Ureter (tissue), 1 donor: ENCODE measurements around the gene RNU6-1. TPM values are rescaled to one million over a fixed set of nuclear protein-coding genes. Genes with fewer than 3 reads are reported as not detected.

Source experiments
- DNase-seq: peaks from one replicate; pipeline ENCODE4 v3.0.0-alpha.2; 2020; ENCODE audit warnings: low spot score
- total RNA-seq: library from RNA; stranded (reverse); gene quantifications from one replicate; pipeline ENCODE4 v1.2.4, GENCODE V29; 2023
- donor health status: DM: yes; HTN: yes; CAD: no.

RNU6-1 gene
- total RNA-seq, 1 donor from 2014 or later, result not detected

DNA sequence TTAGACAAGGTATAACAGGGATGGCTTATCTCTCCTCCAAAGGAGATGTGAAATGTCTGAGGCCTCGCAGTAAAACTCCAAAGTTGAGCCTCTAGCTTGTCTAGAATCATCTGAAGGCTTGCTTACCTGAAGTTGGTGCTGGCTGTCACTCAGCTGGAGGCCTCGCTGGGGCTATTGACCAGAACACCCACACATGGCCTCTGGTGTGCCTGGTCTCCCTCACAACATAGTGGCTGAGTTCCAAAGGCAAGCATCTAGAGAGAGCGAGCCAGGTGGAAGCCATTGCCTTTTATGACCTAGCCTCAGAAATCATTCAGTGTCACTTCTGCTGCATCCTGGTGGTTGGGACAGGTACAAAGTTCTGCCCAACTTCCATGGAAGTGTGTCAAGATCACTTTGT is 17.4 kb upstream of the RNU6-1 start:
- no peak for DNase-seq

DNA sequence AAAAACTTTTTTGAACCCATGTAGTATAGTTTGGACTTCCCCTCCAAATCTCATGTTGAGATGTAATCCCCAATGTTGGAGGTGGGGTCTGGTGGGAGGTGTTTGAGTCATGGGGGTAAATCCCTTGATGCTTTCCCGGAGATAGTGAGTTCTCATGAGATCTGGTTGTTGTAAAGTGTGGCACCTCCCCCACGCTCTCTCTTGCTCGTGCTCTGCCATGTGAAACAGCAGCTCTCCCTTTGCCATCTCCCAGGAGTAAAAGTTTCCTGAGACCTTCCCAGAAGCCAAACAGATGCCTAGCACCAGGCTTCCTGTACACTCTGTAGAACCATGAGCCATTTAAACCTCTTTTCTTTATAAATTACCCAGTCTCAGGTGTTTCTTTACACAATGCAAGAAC is 16.0 kb upstream of the RNU6-1 start:
- no peak for DNase-seq

DNA sequence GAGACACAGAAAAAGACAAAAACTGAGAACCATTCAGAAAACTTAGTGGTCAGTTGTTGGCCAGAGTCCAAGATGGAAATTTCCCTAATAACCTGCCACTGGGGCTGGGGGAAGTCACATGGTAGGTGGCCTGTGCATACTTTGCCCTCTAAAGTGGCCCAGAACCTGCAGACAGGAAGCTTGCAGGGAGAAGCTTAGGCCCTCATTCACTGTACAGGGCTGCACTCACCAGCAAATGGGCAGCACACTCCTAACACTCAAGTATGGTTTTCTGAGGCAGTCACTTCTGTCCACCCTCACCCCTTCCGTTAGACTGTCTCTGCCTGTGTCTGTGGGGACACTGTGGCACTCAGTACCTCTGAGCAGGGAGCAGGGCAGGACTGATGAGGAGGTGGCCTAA is 14.5 kb upstream of the RNU6-1 start:
- no peak for DNase-seq

DNA sequence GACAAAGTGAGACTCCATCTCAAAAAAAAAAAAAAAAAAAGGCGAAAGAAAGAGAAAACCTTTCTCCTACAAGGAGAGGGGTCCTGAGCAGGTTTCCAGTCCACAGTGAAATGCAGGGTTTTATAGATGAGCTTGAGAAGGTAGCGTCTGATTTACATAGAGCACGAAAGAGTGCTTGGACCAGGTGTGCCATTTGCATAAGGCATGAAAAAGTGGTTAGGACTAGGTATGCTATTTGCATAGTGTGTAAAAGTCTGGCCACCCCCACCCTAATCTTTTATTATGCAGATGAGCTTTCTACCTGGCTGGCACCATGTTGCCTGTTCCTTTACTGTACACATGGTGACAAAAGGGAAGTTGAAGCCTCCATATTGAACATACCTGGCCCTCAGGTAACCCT is 13.6 kb upstream of the RNU6-1 start:
- no peak for DNase-seq

DNA sequence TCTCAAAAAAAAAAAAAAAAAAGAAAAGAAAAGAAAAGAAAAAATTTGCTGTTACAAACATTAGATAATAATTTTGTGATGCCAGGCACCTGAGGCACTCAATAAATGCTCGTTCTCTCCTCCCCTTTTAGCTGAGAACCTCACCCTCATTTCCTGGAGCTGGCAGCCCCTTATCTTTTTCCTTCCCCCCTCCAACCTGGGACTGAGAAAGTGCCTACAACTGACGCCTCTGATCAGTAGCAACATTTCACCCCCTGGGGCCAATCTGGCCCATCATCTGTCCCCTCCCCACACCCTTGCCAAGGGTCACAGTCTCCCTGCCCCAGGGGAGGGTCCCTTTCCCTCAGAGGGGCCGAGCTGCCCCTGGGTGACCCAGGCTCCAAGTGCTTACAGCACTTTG is 12.6 kb upstream of the RNU6-1 start:
- no peak for DNase-seq

- DNase-seq, result no peak
Measured at GRCh38 chr15:67850994-67851571, 11.2 kb upstream of the RNU6-1 start.

- DNase-seq, result no peak
Measured at GRCh38 chr15:67850336-67850735, 10.5 kb upstream of the RNU6-1 start.

DNA sequence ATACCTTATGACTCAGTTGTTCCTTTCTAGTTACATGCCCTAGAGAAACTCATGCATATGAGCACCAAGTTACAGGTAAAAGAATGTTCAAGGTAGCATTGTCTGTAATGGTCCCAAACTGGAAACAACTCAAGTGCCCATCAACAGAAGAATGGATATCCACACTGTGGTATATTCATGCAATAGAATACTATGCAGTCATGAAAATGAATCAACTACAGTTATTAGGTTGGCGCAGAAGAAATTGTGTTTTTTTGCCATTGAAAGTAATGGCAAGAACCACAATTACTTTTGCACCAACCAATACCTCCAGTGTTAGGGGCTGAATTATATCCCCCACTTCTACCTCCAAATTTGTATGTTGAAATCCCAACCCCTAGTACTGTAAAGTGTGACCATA is 9.7 kb upstream of the RNU6-1 start:
- DNase-seq, result no peak

GRCh38 chr15:67845974-67846373 is 6.1 kb upstream of the RNU6-1 start:
- DNase-seq, result no peak

DNA sequence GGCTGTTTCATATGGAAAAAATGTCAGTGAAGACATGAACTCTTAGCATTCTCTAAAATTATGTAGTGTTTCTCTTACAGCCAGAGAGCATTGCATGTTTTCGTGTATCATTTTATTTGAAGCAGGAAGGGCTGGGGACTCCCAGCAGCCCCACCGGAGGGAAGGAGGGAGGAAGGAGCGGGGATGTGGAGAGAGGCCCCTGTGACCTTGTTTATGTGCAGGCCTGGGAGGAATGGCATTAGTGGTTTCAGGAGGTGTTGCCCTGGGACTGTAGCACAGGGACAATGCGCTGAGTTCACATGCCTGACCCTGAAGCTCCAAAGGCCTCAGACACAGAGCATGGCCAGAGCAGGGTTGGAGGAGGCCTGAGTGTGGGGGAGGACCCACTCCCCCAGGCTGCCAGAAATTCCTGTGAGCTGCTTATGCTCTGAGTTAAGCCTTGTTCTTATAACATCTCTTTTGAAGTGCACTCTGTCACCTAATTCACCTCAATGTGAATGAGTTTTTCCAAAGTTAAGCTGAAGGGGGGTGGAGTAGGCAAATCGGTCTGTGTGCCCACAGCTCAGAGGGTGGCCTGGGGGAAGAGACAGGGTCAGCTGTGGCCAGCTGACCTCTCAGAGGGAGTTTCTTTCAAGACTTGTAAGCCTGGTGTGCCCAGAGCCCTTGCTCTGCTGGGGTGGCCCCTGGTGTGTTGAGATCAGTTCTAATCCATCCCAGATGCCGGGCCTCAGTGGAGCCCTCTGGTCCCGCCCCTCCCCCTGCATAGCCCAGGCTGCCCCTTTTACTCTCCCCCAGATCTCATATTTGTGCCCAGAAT is 3.9 kb upstream of the RNU6-1 start:
- no peak for DNase-seq

- DNase-seq, result no peak
Measured at GRCh38 chr15:67843092-67843501, 3.3 kb upstream of the RNU6-1 start.

GRCh38 chr15:67841513-67841762 is 1.6 kb upstream of the RNU6-1 start:
- no peak for DNase-seq

GRCh38 chr15:67840749-67841512 is 1.1 kb upstream of the RNU6-1 start:
- no peak for DNase-seq

DNA sequence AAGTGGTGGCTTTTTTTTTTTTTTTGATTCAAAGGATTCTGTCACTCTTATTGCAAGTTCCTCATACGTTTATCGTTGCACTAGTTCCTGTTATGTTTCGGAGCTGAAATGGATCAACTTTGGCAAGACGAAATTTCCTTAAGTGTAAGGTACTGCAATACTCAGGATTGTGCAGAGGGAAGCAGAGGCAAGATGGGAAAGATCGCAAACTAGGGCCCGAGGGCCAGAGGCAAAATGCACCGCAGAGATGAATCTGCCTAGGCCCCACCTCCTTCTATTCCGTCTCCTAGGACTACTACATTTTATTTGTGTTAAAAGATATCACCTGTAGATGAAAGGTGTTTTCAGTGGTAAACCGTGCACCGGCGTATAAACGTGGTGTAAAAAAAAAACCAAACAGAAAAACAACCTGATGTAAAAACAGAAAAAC is 331 bp downstream of the RNU6-1 start:
- no peak for DNase-seq

GRCh38 chr15:67838789-67839332 is 984 bp downstream of the RNU6-1 start:
- DNase-seq, result no peak

DNA sequence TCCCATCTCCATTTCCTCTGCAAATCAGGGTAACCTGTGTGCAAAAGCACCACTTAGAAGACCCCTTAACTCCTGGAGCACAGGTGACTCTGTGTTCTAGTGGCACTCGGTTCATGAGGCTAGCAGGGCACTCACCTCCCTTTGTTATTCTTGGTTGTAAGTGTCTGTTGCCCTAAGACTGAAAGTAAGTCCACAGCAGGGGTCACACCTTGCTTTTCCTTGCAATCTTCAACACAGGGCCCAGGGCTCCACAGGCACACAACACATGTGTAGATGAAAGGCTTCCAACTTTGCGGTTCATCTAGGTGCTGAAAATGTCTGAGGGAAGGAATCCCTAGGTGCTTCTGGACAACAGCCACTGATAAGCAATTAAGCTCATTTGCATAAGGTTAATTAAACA is 2.9 kb downstream of the RNU6-1 start:
- DNase-seq, result no peak

DNA sequence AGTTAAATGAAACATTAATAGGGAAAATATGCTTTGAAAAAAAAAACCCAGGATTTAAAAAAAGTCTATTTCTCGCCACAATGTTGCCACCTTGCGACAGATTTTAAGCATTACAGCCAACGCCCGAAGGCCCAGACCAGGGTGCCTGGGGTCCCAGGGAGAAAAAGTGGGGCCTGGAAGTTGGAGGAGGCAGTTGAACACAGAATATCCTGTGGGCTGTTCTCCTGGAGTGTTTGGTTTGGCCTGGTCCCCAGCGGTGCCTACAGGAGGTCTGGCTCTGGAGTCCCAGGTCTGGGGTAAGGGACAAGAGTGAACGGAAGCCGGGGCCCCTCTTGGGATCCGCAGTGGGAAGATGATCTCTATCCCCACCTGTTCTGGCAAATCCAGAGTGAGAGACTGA is 3.4 kb downstream of the RNU6-1 start:
- DNase-seq, result no peak

GRCh38 chr15:67836134-67836455 is 3.8 kb downstream of the RNU6-1 start:
- DNase-seq, result no peak

GRCh38 chr15:67835297-67836133 is 4.3 kb downstream of the RNU6-1 start:
- DNase-seq, result no peak

GRCh38 chr15:67834581-67835296 is 5.1 kb downstream of the RNU6-1 start:
- no peak for DNase-seq

GRCh38 chr15:67833710-67834511 is 5.9 kb downstream of the RNU6-1 start:
- DNase-seq, result no peak
